ENCODE data around the gene GNAT2. TPM values are rescaled to one million over a fixed set of nuclear protein-coding genes. Genes with fewer than 3 reads are reported as not detected.

GNAT2 gene
- polyA plus RNA-seq, 1 experiment, result 0.09 TPM

GRCh38 chr1:109598156-109598555 lies 21.3 kb downstream of the GNAT2 start:
- Histone ChIP-seq H3K4me3 (ENCODE audit: low read depth, low read length) (no peak overlapping the region), H3K27me3 (ENCODE audit: control insufficient read depth, insufficient read depth, low read length) (no peaks in the 10 kb centered on the region), H3K36me3 (ENCODE audit: control insufficient read depth, insufficient read depth, low read length) (no peaks in the 10 kb centered on the region; the same call in 1 of the 2 replicates)
- ChIA-PET CTCF (interaction anchor here (1.4 to 5.5 kb wide), 2 partner anchors 15 to 42 kb away, joined by 3 to 27 read pairs; no protein-coding TSS in a partner anchor), POLR2A (no interaction called here)
- no peak for DNase-seq (ENCODE audit: low read depth)
- no peak for TF ChIP-seq CTCF (IDR thresholded peaks at IDR 0.05; ENCODE audit: insufficient read depth, low read depth, low read length)

DNA sequence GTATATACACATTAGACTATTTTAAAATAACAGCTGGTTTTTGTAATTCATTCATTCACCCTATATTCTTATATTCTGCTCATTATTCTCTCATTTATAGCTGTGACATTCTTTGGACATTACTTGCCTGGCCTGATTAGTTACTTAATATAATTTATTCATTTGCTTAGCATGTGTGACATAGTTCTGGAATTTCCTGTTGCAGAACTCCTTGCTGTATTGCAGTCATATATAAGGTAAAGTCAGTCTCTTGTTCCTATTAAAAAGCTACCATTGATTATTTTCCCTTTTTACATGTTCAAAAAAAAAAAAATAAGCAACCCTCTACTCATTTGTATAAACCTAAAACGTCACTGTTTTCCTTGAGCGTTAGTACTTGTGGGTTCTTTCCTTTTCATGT lies 23.9 kb downstream of the GNAT2 start:
- DNase-seq (ENCODE audit: low read depth), result no peak
- TF ChIP-seq CTCF (IDR thresholded peaks at IDR 0.05; ENCODE audit: insufficient read depth, low read depth, low read length), result no peak
- Histone ChIP-seq H3K36me3 (ENCODE audit: control insufficient read depth, insufficient read depth, low read length) (peaks cover 1% of the 10 kb centered on the region), H3K4me3 (ENCODE audit: low read depth, low read length) (no peak overlapping the region), H3K27me3 (ENCODE audit: control insufficient read depth, insufficient read depth, low read length) (no peaks in the 10 kb centered on the region)
- ChIA-PET POLR2A (interaction anchor here (0.6 kb wide), 2 partner anchors 17 to 144 kb away, joined by 4 to 5 read pairs; no protein-coding TSS in a partner anchor), CTCF (interaction anchor here (0.6 to 2.3 kb wide), 4 partner anchors 18 to 611 kb away, joined by 3 to 7 read pairs (median 4); no protein-coding TSS in a partner anchor)

- POLR2A ChIA-PET, result no interaction called here
- Histone ChIP-seq H3K4me3 (ENCODE audit: low read depth, low read length) (no peak overlapping the region), H3K27me3 (ENCODE audit: control insufficient read depth, insufficient read depth, low read length) (no peaks in the 10 kb centered on the region), H3K36me3 (ENCODE audit: control insufficient read depth, insufficient read depth, low read length) (peaks cover 2% of the 10 kb centered on the region)
- no peak for DNase-seq (ENCODE audit: low read depth)
- CTCF ChIA-PET, result no interaction called here
- TF ChIP-seq CTCF (IDR thresholded peaks at IDR 0.05; ENCODE audit: insufficient read depth, low read depth, low read length), result no peak
Observed at GRCh38 chr1:109592916-109593315, 26.5 kb downstream of the GNAT2 start.

DNA sequence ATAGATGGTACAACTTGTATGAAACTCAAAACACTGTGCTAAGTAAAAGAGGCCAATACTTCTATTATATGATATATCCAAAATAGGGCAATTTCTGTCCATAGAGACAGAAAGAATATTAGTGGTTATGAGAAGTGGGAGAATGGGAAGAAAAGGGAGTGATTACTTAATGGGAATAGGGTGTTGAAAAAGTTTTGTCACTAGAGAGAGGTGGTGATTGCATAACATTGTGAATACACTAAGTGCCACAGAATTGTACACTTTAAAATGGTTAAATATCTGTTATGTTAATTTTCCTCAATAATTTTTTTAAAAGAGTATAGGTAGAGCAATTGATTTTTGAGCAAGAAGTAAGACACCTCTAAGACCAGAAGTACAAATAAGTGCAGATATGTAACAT lies 29.7 kb downstream of the GNAT2 start:
- ChIA-PET POLR2A (no interaction called here), CTCF (no interaction called here)
- Histone ChIP-seq H3K27me3 (ENCODE audit: control insufficient read depth, insufficient read depth, low read length) (no peaks in the 10 kb centered on the region), H3K36me3 (ENCODE audit: control insufficient read depth, insufficient read depth, low read length) (peaks cover 7% of the 10 kb centered on the region), H3K4me3 (ENCODE audit: low read depth, low read length) (no peak overlapping the region)
- no peak for DNase-seq (ENCODE audit: low read depth)
- no peak for TF ChIP-seq CTCF (IDR thresholded peaks at IDR 0.05; ENCODE audit: insufficient read depth, low read depth, low read length)

DNA sequence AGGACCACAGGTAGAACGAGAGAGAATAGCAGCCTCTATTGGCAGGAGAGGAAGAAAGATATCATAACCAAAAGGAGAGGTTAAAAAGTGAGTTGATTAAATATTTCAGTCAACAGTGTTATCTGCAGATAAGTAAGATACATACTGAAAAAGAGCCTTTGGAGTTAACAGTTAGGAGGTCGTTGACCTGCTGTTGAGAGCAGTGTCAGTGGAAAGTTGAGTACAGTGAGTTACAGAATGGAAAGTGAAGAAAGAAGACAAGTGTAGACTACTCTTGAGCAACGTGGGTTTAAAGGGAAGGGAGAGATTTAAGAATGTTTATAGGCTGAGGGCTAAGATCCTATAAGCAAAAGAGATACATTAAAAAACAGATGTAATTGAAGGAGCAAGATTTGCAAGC lies 30.2 kb downstream of the GNAT2 start:
- peaks cover 7% of the 10 kb centered on the region for H3K36me3 ChIP-seq (ENCODE audit: control insufficient read depth, insufficient read depth, low read length)
- POLR2A ChIA-PET, result no interaction called here

More for the DNA sequence above, 30.2 kb downstream of the GNAT2 start:
- H3K4me3 ChIP-seq (ENCODE audit: low read depth, low read length), result no peak overlapping the region
- no peaks in the 10 kb centered on the region for H3K27me3 ChIP-seq (ENCODE audit: control insufficient read depth, insufficient read depth, low read length)
- no peak for TF ChIP-seq CTCF (IDR thresholded peaks at IDR 0.05; ENCODE audit: insufficient read depth, low read depth, low read length)
- CTCF ChIA-PET, result no interaction called here
- DNase-seq (ENCODE audit: low read depth), result no peak
